K562 (cell line): ENCODE measurements around the gene ELMO1. TPM values are rescaled to one million over a fixed set of nuclear protein-coding genes. Genes with fewer than 3 reads are reported as not detected.

ENCODE experiments used
- MCM3 ChIP-seq: fragments of 450-650 bp; IDR thresholded peaks from 2 replicates; pipeline ENCODE4 v1.6.1; 2016
- NCOA1 ChIP-seq: fragments of 450-650 bp; IDR thresholded peaks from 2 replicates; pipeline ENCODE4 v1.6.1; 2016; ENCODE audit warnings: low read depth
- STAT5A ChIP-seq: IDR thresholded peaks from 2 replicates; pipeline ENCODE4 v1.6.1; 2012; ENCODE audit warnings: low read length, inconsistent platforms, borderline replicate concordance
- polyA plus RNA-seq, 8 experiments: library from polyadenylated mRNA; depleted of rRNA in 4 of 8; stranded (reverse) in 5 of 8; unstranded in 3 of 8; fragments of >200 nt; fragmentation: Nextera tagmentation in 2 of 8; fragmentation: Illumina TruSeq in 1 of 8; extraction: Ambion mirVana in 2 of 8; extraction: Trizol in 1 of 8; gene quantifications; 2 replicates each; pipeline versions ENCODE4 v1.2.1 to v1.2.3, GENCODE V29; 2011 to 2014; ENCODE audit warnings: inconsistent platforms in 1 of 8, missing spikeins in 1 of 8
- total RNA-seq, 7 experiments: library from RNA; depleted of rRNA in 6 of 7; stranded (reverse); fragments of >200 nt in 6 of 7; fragmentation: Illumina TruSeq in 2 of 7; extraction: Trizol in 2 of 7; gene quantifications; 2 replicates each; pipeline versions ENCODE4 v1.2.1 to v1.2.3, GENCODE V29; 2011 to 2021; ENCODE audit warnings: low replicate concordance in 1 of 7
- TF ChIP-seq, protein P1 (sequence below): sonication (generic); formaldehyde crosslinking; IDR thresholded peaks from 2 replicates; pipeline ENCODE4 v1.4.0; 2020; ENCODE audit warnings: mild to moderate bottlenecking, missing genetic modification reagents
- TF ChIP-seq, protein P2 (sequence below): fragments of 200-400 bp; formaldehyde crosslinking; IDR thresholded peaks from 2 replicates; pipeline ENCODE4 v1.6.1; 2017; ENCODE audit warnings: mild to moderate bottlenecking, low read depth, low read length, moderate library complexity
- TF ChIP-seq, protein P3 (sequence below): sonication (generic); formaldehyde crosslinking; IDR thresholded peaks from 2 replicates; pipeline ENCODE4 v1.8.0; 2023; ENCODE audit warnings: missing genetic modification reagents, mild to moderate bottlenecking, borderline replicate concordance

Gene ELMO1
- total and polyA plus RNA-seq, 9 of the 15 experiments (the other 6 are each of a cell fraction or from before 2014, with no cell fraction given) = 0.36 to 7.2 (median 3.6) TPM

DNA sequence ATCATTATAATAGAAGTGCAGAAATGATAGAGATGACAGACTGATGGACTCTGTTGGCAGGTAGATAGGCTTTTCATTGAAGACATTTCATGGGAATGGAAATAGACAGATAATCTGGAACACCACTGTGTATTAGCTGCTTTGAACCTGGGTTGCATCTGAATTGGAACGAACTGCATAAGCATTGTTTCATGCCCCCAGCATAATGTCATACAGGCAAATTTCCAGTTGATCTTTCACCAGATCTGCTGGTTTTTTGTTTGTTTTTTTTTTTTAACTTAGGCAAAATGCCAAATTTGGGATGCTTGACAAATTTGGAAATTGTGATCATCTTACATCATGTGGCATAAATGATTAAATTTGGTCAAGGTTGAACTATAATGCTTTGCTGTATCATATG is 552.2 kb downstream of the ELMO1 start (continued):
- TF ChIP-seq, protein P1, sequence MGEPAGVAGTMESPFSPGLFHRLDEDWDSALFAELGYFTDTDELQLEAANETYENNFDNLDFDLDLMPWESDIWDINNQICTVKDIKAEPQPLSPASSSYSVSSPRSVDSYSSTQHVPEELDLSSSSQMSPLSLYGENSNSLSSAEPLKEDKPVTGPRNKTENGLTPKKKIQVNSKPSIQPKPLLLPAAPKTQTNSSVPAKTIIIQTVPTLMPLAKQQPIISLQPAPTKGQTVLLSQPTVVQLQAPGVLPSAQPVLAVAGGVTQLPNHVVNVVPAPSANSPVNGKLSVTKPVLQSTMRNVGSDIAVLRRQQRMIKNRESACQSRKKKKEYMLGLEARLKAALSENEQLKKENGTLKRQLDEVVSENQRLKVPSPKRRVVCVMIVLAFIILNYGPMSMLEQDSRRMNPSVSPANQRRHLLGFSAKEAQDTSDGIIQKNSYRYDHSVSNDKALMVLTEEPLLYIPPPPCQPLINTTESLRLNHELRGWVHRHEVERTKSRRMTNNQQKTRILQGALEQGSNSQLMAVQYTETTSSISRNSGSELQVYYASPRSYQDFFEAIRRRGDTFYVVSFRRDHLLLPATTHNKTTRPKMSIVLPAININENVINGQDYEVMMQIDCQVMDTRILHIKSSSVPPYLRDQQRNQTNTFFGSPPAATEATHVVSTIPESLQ (CRISPR knock-in tag) = no peak
- TF ChIP-seq MCM3 (no peak), STAT5A (no peak), NCOA1 (no peak)
- TF ChIP-seq, protein P2, sequence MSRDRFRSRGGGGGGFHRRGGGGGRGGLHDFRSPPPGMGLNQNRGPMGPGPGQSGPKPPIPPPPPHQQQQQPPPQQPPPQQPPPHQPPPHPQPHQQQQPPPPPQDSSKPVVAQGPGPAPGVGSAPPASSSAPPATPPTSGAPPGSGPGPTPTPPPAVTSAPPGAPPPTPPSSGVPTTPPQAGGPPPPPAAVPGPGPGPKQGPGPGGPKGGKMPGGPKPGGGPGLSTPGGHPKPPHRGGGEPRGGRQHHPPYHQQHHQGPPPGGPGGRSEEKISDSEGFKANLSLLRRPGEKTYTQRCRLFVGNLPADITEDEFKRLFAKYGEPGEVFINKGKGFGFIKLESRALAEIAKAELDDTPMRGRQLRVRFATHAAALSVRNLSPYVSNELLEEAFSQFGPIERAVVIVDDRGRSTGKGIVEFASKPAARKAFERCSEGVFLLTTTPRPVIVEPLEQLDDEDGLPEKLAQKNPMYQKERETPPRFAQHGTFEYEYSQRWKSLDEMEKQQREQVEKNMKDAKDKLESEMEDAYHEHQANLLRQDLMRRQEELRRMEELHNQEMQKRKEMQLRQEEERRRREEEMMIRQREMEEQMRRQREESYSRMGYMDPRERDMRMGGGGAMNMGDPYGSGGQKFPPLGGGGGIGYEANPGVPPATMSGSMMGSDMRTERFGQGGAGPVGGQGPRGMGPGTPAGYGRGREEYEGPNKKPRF = no peak
- TF ChIP-seq, protein P3, sequence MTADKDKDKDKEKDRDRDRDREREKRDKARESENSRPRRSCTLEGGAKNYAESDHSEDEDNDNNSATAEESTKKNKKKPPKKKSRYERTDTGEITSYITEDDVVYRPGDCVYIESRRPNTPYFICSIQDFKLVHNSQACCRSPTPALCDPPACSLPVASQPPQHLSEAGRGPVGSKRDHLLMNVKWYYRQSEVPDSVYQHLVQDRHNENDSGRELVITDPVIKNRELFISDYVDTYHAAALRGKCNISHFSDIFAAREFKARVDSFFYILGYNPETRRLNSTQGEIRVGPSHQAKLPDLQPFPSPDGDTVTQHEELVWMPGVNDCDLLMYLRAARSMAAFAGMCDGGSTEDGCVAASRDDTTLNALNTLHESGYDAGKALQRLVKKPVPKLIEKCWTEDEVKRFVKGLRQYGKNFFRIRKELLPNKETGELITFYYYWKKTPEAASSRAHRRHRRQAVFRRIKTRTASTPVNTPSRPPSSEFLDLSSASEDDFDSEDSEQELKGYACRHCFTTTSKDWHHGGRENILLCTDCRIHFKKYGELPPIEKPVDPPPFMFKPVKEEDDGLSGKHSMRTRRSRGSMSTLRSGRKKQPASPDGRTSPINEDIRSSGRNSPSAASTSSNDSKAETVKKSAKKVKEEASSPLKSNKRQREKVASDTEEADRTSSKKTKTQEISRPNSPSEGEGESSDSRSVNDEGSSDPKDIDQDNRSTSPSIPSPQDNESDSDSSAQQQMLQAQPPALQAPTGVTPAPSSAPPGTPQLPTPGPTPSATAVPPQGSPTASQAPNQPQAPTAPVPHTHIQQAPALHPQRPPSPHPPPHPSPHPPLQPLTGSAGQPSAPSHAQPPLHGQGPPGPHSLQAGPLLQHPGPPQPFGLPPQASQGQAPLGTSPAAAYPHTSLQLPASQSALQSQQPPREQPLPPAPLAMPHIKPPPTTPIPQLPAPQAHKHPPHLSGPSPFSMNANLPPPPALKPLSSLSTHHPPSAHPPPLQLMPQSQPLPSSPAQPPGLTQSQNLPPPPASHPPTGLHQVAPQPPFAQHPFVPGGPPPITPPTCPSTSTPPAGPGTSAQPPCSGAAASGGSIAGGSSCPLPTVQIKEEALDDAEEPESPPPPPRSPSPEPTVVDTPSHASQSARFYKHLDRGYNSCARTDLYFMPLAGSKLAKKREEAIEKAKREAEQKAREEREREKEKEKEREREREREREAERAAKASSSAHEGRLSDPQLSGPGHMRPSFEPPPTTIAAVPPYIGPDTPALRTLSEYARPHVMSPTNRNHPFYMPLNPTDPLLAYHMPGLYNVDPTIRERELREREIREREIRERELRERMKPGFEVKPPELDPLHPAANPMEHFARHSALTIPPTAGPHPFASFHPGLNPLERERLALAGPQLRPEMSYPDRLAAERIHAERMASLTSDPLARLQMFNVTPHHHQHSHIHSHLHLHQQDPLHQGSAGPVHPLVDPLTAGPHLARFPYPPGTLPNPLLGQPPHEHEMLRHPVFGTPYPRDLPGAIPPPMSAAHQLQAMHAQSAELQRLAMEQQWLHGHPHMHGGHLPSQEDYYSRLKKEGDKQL (CRISPR knock-in tag) = no peak
- TF ChIP-seq, all 486 proteins: peak for 0
